CD14-positive monocyte (primary cell): ENCODE measurements around the gene GRAMD1A. TPM values are rescaled to one million over a fixed set of nuclear protein-coding genes. Genes with fewer than 3 reads are reported as not detected.

Experiments used
- DNase-seq, 3 donors: peaks; one replicate each; pipeline ENCODE4 v3.0.0-alpha.2; 2011 to 2022
- H2AFZ ChIP-seq: 2 replicates; pipeline ENCODE4 v1.6.0; 2012; ENCODE audit warnings: mild to moderate bottlenecking, low read depth, low read length, inconsistent platforms; ENCODE audit not compliant: insufficient read depth, poor library complexity, severe bottlenecking
- H3K27ac ChIP-seq, 2 donors: 1 replicate in 1 of 2; 2 replicates in 1 of 2; pipeline ENCODE4 v1.5.1; 2012 to 2013; ENCODE audit warnings: low read length in 2 of 2, control low read depth in 1 of 2, inconsistent platforms in 1 of 2, low read depth in 1 of 2, mild to moderate bottlenecking in 1 of 2
- H3K27me3 ChIP-seq, 2 donors: one replicate each; pipeline versions ENCODE4 v1.6.0 to v1.6.1; 2011 to 2013; ENCODE audit warnings: low read length in 2 of 2; ENCODE audit not compliant: control insufficient read depth in 2 of 2, insufficient read depth in 2 of 2
- H3K36me3 ChIP-seq, 2 donors: replicated peaks in 1 of 2; 1 replicate in 1 of 2; 2 replicates in 1 of 2; pipeline versions ENCODE4 v1.5.1 to v1.6.1; 2012 to 2013; ENCODE audit warnings: low read length in 2 of 2, control low read depth in 1 of 2, inconsistent platforms in 1 of 2, mild to moderate bottlenecking in 1 of 2; ENCODE audit not compliant: insufficient read depth in 2 of 2, control insufficient read depth in 1 of 2
- H3K4me1 ChIP-seq, 2 donors: 1 replicate in 1 of 2; 2 replicates in 1 of 2; pipeline versions ENCODE4 v1.5.1 to v1.6.1; 2012 to 2013; ENCODE audit warnings: low read length in 2 of 2, control low read depth in 1 of 2, inconsistent platforms in 1 of 2, mild to moderate bottlenecking in 1 of 2, moderate library complexity in 1 of 2; ENCODE audit not compliant: insufficient read depth in 2 of 2, control insufficient read depth in 1 of 2
- H3K4me2 ChIP-seq: replicated peaks from 2 replicates; pipeline ENCODE3; 2012; ENCODE audit warnings: low read length, moderate library complexity, mild to moderate bottlenecking; ENCODE audit not compliant: poor library complexity, severe bottlenecking; ENCODE audit errors: extremely low read depth
- H3K4me3 ChIP-seq, 3 experiments: fragments of 200-600 bp in 1 of 3; sonication (generic) in 1 of 3; replicated peaks in 1 of 3; 1 replicate in 2 of 3; 2 replicates in 1 of 3; pipeline ENCODE4 v1.5.1; 2011 to 2013; ENCODE audit warnings: low read length in 3 of 3, mild to moderate bottlenecking in 3 of 3, control low read depth in 2 of 3, low read depth in 2 of 3, inconsistent platforms in 1 of 3, moderate library complexity in 1 of 3
- H3K79me2 ChIP-seq: 2 replicates; pipeline ENCODE4 v1.6.0; 2012; ENCODE audit warnings: mild to moderate bottlenecking, control low read depth, inconsistent platforms, low read length, moderate library complexity; ENCODE audit not compliant: insufficient read depth
- H3K9ac ChIP-seq: 2 replicates; pipeline ENCODE4 v1.6.0; 2017; ENCODE audit warnings: low read length, mild to moderate bottlenecking; ENCODE audit not compliant: insufficient read depth, poor library complexity, severe bottlenecking
- H3K9me3 ChIP-seq, 2 donors: replicated peaks in 1 of 2; 1 replicate in 1 of 2; 2 replicates in 1 of 2; pipeline versions ENCODE4 v1.5.1 to v1.6.1; 2012 to 2013; ENCODE audit warnings: low read length in 2 of 2, control low read depth in 1 of 2; ENCODE audit not compliant: control insufficient read depth in 1 of 2, insufficient read depth in 1 of 2
- H4K20me1 ChIP-seq: 2 replicates; pipeline ENCODE4 v1.6.0; 2012; ENCODE audit warnings: mild to moderate bottlenecking, low read length, control low read depth, moderate library complexity; ENCODE audit not compliant: insufficient read depth
- H3K27ac Mint-ChIP-seq, 7 donors: one replicate each; pipeline ENCODE4 v1.8.0; 2020; ENCODE audit warnings: mild to moderate bottlenecking in 7 of 7, mixed read lengths in 7 of 7, moderate library complexity in 6 of 7, inconsistent platforms in 2 of 7
- H3K27me3 Mint-ChIP-seq, 3 donors: one replicate each; pipeline ENCODE4 v1.8.0; 2021 to 2022; ENCODE audit warnings: low read depth in 3 of 3, mild to moderate bottlenecking in 3 of 3, mixed read lengths in 3 of 3, moderate library complexity in 3 of 3, inconsistent platforms in 1 of 3
- H3K36me3 Mint-ChIP-seq, 2 donors: one replicate each; pipeline ENCODE4 v1.8.0; 2020; ENCODE audit warnings: mixed read lengths in 2 of 2, inconsistent platforms in 1 of 2, mild to moderate bottlenecking in 1 of 2
- H3K4me1 Mint-ChIP-seq: one replicate; pipeline ENCODE4 v1.8.0; 2020; ENCODE audit warnings: mild to moderate bottlenecking, mixed read lengths
- H3K4me3 Mint-ChIP-seq, 2 donors: one replicate each; pipeline ENCODE4 v1.8.0; 2020; ENCODE audit warnings: mild to moderate bottlenecking in 2 of 2, mixed read lengths in 2 of 2, moderate library complexity in 1 of 2
- H3K9me3 Mint-ChIP-seq, 7 donors: one replicate each; pipeline ENCODE4 v1.8.0; 2020 to 2022; ENCODE audit warnings: mixed read lengths in 7 of 7, mild to moderate bottlenecking in 6 of 7, moderate library complexity in 6 of 7, inconsistent platforms in 2 of 7
- CTCF ChIP-seq: fragments of 200-600 bp; IDR thresholded peaks from one replicate; pipeline ENCODE4 v1.8.0; 2022; ENCODE audit warnings: antibody characterized with exemption, mild to moderate bottlenecking
- WGBS: methylation state at CpG from one replicate; pipeline ENCODE4 v1.1.5; 2013; ENCODE audit warnings: missing lambda C conversion rate; ENCODE audit not compliant: insufficient coverage; 5-methylcytosine and 5-hydroxymethylcytosine counted together
- intact Hi-C, 2 donors: fragments of 100-400 bp; cut with micrococcal nuclease; formaldehyde crosslinking; loops; one replicate each; pipeline versions ENCODE4 v1.15.0 to v1.15.1; 2023
- polyA plus RNA-seq, 3 donors: library from polyadenylated mRNA; depleted of rRNA in 1 of 3; unstranded in 2 of 3; stranded (reverse) in 1 of 3; fragments of 300-500 nt in 2 of 3; fragments of >200 nt in 1 of 3; fragmentation: Illumina TruSeq in 2 of 3; gene quantifications; 1 replicate in 2 of 3; 2 replicates in 1 of 3; pipeline ENCODE4 v1.2.3, GENCODE V29; 2012 to 2021

Gene GRAMD1A
- polyA plus RNA-seq, 3 donors, result 9.3 to 73.9 (median 15.1) TPM

- intact Hi-C loops, result no loop called here
- peaks cover 9% of the 10 kb centered on the region for H4K20me1 ChIP-seq
- H3K4me1 ChIP-seq, result peaks cover 72 to 74% of the 10 kb centered on the region in 2 donors
- peak overlapping the region; percentile 97 for H3K4me2 ChIP-seq
- WGBS, result 49% methylated on average over 12 of the region's 13 CpGs
- H3K79me2 ChIP-seq, result peaks cover 43% of the 10 kb centered on the region
- H3K9me3 ChIP-seq, result peaks cover 0 to 8% of the 10 kb centered on the region in 2 donors
- peak overlapping the region; percentile 93 to 95 for H3K27ac ChIP-seq
- H3K4me3 ChIP-seq, result peak overlapping the region; percentile 57 to 81 (median 77)
- H3K27me3 ChIP-seq, result no peaks in the 10 kb centered on the region
- Mint-ChIP-seq H3K4me1 (peaks cover 64% of the 10 kb centered on the region), H3K27me3 (peaks cover 0 to 7% (median 1%) of the 10 kb centered on the region in 3 donors), H3K36me3 (peaks cover 2 to 11% of the 10 kb centered on the region in 2 donors), H3K9me3 (peaks cover 0 to 10% (median 3%) of the 10 kb centered on the region in 7 donors), H3K4me3 (peak overlapping the region; percentile 79 to 93), H3K27ac (peak overlapping the region; percentile 92 to 96 (median 95))
- DNase-seq, result no peak
- no peak for TF ChIP-seq CTCF
- peak overlapping the region; percentile 77 for H3K9ac ChIP-seq
- H3K36me3 ChIP-seq, result no peaks in the 10 kb centered on the region
- peak overlapping the region; percentile 69 for H2AFZ ChIP-seq
These were observed 1.2 kb upstream of the GRAMD1A start for GRCh38 chr19:34998777-34999497.

GRCh38 chr19:35000338-35000646 lies 169 bp downstream of the GRAMD1A start:
- Histone ChIP-seq H3K36me3 (peaks cover under 1 to 6% of the 10 kb centered on the region in 2 donors), H3K79me2 (peaks cover 56% of the 10 kb centered on the region), H3K4me3 (peak overlapping the region; percentile 59 to 81 (median 60)), H3K4me2 (peak overlapping the region; percentile 97), H3K4me1 (peaks cover 74 to 75% of the 10 kb centered on the region in 2 donors), H2AFZ (peak overlapping the region; percentile 66), H3K27me3 (no peaks in the 10 kb centered on the region), H3K27ac (peak overlapping the region in 1 of 2 donors; percentile 93), H3K9ac (peak overlapping the region; percentile 77), H4K20me1 (peaks cover 23% of the 10 kb centered on the region), H3K9me3 (peaks cover 0 to under 1% of the 10 kb centered on the region in 2 donors)
- peaks cover 70% of the 10 kb centered on the region for H3K4me1 Mint-ChIP-seq
- intact Hi-C loops, result no loop called here
- peak overlapping the region in 1 of 7 donors; percentile 92 for H3K27ac Mint-ChIP-seq
- H3K36me3 Mint-ChIP-seq, result peaks cover 8 to 20% of the 10 kb centered on the region in 2 donors
- no peak overlapping the region for H3K4me3 Mint-ChIP-seq
- H3K27me3 Mint-ChIP-seq, result peaks cover 0 to 7% (median 1%) of the 10 kb centered on the region in 3 donors
- no peak for DNase-seq
- WGBS, result 0% methylated on average over 36 of the region's 37 CpGs
- no peak for TF ChIP-seq CTCF
- H3K9me3 Mint-ChIP-seq, result peaks cover 0 to 5% (median 0%) of the 10 kb centered on the region in 7 donors
